Measurements from ENCODE around the gene ANP32B.

The ANP32B gene

DNA sequence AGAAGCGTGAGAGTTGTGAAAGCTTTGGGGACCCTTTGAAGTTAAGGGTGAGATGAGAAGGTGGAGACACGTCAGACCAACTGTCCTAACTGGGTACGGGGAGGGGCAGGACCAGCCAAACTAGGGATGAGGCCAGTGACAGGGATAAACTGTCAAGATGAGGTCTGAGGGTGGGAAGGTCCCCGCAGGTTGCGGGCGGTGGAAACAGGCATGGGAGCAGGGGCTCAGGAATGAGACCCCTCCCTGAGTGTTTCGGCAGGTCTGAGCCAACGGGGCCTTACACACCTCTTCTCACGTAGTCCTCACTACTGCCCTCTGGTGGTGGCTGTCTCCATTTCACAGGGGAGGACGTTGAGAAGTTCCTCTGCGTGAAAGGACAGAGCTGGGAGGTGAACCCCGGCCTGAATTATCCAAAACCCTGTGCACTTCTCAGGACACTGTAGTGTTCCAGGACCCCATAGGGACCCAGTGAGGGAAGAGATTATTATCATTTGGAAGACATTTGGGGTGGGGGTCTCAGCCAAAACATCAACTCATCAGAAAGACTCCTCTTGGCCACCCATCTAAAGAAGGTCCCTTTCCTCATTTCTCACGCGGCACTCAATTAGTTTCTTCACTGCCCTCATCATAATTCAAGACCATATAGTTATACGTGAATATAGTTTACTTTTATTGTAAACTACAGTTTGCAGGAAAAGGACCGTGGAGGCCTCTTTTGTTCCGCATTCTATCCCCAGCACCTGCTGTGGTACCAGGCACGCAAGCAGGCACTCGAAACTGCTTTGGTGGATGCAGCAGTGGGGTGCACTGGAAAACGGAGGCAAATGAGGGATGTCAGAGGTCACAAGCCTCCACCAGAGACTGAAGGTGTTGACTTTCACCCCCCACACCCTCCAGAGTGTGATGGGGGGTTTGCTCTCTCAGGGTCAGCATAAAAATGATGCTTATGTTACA lies 51.7 kb downstream of the ANP32B start:
- DNase-seq: no peak

DNA sequence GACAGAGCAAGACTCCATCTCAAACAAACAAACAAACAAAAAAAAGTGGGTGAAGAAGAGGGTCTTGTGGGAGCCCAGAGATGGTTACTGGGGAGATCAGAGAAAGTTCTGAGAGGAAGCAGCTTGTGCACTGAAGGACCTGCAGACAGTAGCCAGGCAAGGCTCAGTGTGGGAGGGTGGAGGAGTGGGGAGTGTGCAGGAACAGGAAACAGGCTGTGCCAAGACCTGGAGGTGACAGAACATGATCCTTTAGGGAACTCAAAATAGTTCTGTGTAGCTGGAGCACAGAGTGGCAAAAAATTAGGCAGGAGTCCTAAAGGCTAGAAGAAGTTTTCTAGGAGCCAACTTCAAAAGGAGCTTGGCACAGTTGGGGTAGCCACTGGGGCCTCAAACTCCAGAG lies 54.2 kb downstream of the ANP32B start:
- no peak for DNase-seq

DNA sequence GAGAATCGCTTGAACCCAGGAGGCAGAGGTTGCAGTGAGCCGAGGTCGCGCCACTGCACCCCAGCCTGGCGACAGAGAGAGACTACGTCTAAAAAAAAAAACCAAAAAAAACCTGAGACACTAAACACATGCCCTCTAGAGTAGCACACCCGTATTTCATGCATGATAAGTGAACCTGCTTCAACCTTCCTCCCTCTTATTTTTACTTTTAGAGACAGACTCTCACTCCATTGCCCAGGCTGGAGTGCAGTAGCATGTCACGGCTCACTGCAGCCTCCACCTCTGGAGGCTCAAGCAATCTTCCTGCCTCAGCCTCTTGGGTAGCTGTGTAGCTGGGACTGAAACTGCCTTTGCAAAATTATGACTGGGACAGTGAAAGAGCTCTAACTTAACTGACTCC lies 55.8 kb downstream of the ANP32B start:
- DNase-seq: no peak

DNA sequence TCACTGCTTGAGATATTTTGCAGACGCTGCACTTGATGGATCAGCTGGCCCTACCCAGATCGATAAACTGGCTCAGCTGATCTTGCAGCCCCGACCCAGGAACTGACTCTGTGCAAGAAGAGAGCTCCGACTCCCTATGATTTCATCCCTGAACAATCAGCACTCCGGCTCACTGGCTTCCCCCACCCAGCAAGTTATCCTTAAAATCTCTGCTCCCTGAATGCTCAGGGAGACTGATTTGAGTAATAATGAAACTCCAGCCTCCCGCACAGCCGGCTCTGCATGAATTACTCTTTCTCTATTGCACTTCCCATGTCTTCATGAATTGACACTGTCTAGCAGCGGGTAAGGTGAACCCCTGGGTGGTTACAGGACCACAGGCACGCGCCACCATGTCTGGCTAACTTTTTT lies 56.5 kb downstream of the ANP32B start:
- DNase-seq: no peak

DNA sequence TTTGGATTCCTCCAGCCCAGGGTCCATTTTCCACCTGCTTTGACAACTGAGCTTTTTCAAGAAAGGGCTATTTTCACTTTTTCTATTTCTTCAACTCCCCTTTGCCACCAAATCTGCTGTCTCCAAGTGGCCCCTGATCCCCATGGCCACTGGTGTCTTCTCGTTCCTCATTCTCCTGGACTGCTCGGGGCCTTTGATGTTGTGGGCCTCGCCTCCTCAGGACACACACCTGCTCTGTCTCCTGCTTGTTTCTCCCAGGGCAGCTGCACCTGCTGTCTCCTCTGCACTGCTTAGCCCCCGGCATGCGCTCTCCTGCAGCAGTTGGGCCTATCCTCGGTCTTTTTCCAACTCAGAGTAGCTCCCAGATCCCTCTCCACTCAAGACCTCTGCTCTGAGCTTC lies 57.1 kb downstream of the ANP32B start:
- DNase-seq: no peak

DNA sequence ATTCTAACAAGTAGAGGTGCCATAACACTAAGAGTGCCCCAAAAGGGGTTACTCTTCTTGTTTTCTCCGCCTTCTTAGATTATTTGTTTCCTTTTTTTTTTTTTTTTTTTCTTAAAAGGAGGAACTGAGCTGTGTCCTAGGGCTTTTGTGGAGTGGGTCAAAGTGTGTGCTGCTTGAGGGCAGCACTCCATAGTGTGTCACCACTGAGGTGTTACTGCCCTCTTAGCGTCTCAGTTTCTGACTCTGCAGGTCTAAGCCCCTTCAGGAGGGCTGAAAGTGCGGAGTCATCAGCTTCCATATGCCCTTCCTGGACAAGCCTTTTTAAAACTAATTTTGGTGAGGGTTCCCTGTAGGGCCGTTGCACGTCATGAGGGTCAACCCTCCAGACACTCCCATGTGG lies 60.8 kb downstream of the ANP32B start:
- DNase-seq: no peak

DNA sequence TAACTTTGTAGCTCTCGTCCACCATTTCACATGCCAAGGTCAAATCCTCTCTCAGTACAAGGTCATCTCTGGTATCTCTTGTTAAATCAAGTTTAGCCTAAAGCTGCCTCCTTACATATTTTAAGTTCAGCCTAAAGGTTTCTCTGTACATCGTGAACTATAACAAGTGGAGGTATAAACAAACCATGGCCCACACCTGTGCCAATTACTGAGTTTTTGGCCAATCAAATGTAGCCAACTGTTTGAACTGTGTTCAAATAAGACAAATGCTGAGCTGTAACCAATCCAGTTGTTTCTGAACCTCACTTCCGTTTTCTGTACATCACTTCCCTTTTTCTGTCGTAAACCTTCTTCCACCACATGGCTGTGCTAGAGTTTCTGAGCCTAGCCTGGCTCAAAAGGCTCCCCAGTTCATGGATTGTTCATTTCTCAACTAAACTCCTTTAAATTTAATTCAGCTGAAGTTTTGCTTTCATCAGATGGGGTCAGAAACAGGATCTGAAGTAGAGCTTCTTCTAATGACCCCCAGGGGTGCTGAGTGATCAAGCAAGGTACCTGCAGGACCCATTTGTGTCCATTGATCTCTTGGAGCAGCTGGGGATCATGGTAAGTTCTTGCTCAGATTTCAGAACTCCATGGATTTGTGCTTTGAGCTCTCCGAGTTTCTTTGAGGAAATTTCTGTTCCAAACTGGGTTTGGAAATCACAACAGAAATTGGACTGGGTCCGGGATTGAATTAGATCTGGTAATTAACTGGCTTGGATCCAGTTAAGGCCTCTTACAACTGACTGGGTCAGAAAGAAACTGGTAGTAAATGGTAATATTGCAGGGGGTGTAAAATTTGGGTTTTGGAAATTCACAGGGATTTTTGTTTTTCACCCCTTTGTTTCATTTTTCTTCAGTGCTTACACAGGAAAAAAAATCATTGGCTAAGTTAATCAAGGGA lies 62.4 kb downstream of the ANP32B start:
- DNase-seq: no peak

DNA sequence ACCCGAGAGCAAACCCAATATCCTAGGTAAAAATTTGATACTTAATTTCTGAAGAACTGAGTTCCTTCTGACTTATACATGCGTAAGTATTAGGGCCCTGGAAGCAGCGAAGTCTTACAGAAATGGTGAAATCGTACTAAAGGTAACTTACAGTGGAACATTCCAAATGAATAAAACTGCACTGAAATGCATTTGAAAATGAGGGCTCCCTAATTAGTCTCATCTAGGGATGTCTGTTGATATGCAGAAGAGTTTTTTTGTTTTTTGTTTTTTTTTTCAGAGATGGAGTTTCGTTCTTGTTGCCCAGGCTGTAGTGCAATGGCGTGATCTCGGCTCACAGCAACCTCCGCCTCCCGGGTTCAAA lies 63.0 kb downstream of the ANP32B start:
- DNase-seq: no peak

DNA sequence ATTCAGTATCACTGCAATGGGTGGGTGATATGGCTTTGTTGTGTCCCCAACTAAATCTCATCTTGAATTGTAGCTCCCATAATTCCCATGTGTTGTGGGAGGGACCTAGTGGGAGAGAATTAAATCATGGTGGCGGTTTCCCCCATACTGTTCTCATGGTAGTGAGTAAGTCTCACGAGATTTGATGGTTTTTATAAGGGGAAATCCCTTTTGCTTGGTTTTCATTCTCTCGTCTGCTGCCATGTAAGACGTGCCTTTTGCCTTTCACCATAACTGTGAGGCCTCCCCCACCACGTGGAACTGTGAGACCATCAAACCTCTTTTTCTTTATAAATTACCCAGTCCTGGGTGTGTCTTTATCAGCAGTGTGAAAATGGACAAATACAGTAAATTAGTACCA lies 63.9 kb downstream of the ANP32B start:
- no peak for DNase-seq

DNA sequence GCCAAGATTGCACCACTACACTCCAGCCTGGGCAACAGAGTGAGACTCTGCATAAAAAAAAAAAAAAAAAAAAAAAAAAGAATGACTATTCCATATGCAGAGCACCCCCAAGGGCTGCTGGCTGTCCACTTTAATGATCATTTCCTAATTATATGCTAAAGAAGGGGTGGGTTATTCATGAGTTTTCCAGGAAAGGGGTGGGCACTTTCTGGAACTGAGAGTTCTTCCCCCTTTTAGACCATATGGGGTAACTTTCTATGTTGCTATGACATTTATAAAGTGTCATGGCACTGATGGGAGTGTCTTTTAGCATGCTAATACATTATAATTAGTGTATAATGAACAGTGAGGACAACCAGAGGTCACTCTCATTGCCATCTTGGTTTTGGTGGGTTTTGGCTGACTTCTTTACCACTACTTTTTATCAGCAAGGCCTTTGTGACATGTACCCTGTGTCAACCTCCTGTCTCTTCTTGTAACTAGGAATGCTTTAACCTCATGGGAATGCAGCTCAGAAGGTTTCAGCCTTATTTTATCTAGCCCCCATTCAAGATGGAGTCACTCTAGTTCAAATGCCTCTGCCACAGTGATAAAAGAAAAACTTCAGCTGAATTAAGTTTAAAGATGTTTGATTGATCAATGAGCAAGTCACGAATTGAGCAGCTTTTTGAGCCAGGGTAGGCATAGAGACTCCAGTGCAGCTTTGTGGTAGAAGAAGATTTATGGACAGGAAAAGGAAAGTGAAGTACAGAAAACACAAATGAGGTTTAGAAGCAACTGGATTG lies 66.3 kb downstream of the ANP32B start:
- no peak for DNase-seq

DNA sequence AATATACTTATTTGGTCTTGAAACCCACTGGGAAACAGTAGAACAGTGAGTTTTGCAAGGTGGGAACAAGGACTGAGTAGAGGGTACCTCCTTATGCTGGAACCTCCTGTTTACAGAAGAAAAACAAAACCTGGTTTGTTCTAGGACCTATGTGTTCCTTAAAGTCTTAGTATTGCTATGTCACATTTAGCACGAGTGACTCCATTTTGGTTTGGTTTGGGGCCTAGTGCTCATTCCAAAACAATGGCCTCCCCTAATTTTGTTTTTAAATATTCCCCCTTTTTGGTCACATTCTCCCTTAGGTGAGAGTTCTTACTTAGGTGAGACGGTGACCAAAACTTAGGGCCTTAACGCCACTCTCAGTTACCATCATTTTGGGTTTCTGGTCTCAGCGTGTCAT lies 67.2 kb downstream of the ANP32B start:
- DNase-seq: no peak

DNA sequence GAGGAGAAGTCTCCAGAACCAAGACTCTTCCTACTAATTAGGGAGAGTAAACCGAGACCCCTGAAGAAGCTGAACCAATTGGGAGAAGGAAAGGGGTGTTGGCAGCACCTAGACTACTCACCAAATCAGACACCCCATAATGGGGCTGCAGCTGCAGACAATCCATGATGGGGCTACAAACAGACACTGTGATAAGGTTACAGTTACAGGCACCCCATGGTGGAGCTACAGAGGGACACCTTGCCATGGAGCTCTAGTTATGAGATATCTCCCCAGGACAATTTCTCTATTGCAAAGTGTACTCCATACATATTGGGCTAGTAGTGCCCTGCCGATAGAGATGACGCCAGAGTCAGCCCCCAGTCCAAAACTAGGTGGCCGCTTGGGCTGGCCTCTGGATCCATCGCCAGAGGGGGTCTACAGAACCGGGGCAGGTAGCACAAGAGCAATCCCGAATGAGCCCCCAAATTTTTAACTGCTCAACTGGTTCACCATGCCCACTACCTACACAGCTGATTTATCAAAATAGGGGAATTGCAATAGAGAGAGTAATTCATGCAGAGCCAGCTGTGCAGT lies 71.3 kb downstream of the ANP32B start:
- DNase-seq: no peak

DNA sequence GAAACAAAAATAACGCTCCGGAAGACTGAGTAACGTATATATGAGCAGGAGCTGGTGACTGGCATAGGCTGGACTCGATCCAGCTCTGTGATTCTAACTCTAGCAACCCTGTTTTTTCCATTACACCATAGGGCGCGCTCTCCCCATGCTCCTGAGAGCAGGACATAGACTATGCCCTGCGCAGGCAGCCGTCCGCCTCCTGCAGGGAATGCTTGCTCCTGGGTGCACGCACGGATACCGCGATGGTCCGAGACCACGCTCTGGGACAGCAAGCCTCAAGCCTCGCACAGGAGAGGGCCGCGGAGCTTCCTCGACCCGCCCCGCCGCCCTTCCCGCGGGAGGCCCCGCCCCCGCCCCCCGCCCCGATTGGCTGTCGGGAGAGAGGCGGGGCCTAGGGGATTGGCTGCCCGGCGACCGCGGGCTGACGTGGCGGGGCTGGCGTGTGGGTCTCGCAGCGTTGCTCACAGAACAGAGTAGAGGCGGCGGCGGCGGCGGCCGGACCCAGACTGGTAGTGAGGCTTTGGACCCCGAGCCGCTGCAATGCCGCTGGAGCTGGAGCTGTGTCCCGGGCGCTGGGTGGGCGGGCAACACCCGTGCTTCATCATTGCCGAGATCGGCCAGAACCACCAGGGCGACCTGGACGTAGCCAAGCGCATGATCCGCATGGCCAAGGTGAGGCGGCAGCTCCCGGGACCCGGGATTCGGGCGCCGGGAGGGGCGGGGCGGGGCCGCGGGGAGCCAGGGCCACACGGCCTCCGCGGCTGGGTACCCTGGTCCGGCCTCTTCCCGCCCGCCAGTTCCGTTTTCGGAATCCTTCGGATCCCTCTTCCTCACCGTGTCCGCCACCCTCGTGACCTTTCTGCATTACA lies 73.4 kb downstream of the ANP32B start, which contains the start of gene NANS:
Gene NANS, plus strand, starts transcription at position 464 of the 869 bp plus-strand sequence. Its CDS starts 77 bp downstream, at position 541.
- peak; percentile 80 for DNase-seq

DNA sequence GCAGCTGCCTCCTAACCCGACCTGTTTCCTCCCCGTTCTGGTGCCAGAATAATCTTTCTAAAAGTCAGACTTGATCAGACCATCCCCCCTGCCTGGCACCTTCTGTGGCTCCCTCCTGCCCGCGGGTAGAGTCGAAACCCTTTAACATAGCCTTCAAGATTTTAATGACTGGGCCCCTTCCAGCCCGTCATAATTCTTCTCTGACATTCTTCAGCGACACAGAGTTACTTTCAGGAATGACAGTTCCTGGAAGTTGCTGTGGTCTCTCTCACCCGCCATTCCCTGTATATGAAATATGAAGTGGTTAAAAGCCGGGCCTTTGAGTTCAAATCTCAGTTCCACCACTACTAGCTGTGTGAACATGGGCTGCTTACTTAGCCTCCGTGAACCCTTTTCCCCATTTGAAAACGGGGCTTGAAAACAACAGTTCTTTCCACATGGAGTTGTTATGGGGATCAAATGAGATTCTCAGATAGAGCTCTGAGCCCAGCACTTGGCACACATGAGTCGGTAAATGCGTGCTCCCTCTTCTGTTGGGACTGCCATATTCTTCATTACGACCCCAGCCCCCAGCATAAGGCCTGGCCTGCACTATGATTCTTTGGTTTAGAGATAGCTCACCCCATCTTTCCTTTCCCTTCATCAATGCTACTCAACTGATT lies 74.1 kb downstream of the ANP32B start:
- peak; percentile 4 for DNase-seq

DNA sequence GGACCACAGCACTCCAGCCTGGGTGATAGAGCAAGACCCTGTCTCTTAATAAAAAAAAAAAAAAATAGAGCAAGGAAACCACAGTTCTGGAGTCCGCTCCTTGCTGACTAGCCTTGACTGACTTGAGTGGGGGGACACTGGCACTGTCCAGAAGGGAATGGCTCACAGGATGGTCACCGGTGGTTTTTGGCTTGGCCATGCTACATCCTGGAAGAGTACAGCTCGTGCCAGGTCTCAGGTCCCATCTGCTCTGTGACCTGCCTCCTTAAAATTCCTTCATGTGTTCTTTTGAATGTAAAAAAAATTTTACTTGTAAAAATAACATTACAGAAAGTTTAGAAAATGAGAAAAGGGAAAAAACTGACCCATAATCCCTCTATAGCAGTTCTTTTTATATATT lies 79.0 kb downstream of the ANP32B start:
- DNase-seq: no peak

DNA sequence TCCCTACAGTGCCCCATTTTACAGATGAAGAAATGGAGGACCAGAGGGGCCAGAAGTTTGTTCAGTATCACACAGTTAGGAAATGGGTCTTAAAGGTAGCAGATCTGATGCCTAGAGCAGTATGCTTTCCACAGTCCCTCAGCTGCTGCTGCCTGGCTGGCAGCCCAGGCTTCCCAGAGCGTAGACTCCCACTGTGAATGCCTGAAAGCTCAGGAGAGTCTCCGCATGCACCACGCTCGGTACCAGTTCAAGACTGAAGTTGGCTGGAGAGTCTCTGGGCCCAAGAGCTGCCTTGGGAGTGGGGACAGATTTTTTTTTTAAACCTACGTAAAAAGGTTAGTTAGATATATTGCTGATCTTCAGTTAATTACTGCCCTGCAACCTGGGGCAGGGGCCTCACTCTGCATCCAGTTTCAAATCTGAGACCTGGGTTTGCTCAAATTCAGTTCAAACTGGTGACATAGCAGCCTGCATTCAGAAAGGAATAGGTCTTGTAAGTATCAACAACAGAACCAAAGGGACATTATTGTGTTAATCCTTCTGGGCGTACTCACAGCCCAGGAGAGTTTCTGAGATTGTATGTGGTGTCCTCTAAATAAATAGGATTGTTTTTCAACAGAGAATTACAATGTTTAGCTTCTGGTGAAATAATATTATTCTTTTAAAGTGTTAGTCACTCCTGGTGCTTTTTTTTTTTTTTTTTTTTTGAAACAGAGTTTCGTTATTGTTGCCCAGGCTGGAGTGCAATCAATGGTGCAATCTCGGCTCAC lies 81.7 kb downstream of the ANP32B start:
- no peak for DNase-seq

Measured in NCI-H2227 treated with DMSO at 0.1 percent for 48 hours (cell line).